Measurements from ENCODE around the gene RBM39. TPM values are rescaled to one million over a fixed set of nuclear protein-coding genes. Genes with fewer than 3 reads are reported as not detected.

Gene RBM39
- polyA plus RNA-seq, 3 donors, result 89.5 to 209 (median 98.0) TPM

DNA sequence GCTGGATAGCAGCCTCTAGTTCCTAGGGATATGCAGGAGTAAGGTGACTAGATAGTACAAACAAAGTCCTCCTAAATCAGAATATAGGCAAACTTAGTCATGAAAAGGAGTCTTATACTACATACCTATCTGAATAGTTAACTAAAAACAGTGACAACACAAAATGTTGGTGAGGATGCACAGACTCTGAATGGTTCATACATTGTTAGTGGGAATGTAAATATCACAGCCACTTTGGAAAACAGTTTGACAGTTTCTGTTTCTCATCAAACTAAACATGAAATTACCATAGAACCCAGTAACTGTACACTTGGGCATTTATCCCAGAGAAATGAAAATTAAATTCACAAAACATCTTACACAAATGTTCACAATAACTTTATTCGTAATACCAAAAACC is 60.1 kb downstream of the RBM39 start:
- peaks cover 5 to 11% of the 10 kb centered on the region in 2 donors for H3K36me3 ChIP-seq (replicated peaks in 1 of 2; ENCODE audit: control insufficient read depth in 1 of 2, insufficient read depth in 2 of 2, low read length in 2 of 2)
- no peak for DNase-seq
- no peaks in the 10 kb centered on the region for H3K79me2 ChIP-seq (ENCODE audit: insufficient read depth, low read length)
- H3K4me3 ChIP-seq (replicated peaks in 1 of 3; ENCODE audit: low read depth in 2 of 3, low read length in 3 of 3), result no peak overlapping the region
- peaks cover 0 to 1% (median 0%) of the 10 kb centered on the region in 3 donors for H3K27me3 Mint-ChIP-seq (ENCODE audit: low read depth in 3 of 3)
- intact Hi-C loops (cut with micrococcal nuclease), result no loop called here
- peaks cover 19 to 50% of the 10 kb centered on the region in 2 donors for H3K36me3 Mint-ChIP-seq
- TF ChIP-seq, protein P1, sequence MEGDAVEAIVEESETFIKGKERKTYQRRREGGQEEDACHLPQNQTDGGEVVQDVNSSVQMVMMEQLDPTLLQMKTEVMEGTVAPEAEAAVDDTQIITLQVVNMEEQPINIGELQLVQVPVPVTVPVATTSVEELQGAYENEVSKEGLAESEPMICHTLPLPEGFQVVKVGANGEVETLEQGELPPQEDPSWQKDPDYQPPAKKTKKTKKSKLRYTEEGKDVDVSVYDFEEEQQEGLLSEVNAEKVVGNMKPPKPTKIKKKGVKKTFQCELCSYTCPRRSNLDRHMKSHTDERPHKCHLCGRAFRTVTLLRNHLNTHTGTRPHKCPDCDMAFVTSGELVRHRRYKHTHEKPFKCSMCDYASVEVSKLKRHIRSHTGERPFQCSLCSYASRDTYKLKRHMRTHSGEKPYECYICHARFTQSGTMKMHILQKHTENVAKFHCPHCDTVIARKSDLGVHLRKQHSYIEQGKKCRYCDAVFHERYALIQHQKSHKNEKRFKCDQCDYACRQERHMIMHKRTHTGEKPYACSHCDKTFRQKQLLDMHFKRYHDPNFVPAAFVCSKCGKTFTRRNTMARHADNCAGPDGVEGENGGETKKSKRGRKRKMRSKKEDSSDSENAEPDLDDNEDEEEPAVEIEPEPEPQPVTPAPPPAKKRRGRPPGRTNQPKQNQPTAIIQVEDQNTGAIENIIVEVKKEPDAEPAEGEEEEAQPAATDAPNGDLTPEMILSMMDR (IDR thresholded peaks at IDR 0.05), result no peak
- peaks cover 0 to 4% (median 0%) of the 10 kb centered on the region in 7 donors for H3K9me3 Mint-ChIP-seq
- no peak overlapping the region for H3K4me3 Mint-ChIP-seq
- H3K27ac ChIP-seq (ENCODE audit: low read depth in 1 of 2, low read length in 2 of 2), result no peak overlapping the region
- peak overlapping the region in 1 of 7 donors; percentile 63 for H3K27ac Mint-ChIP-seq
- H3K4me1 Mint-ChIP-seq, result peaks cover 15% of the 10 kb centered on the region
- H2AFZ ChIP-seq (ENCODE audit: insufficient read depth, low read depth, low read length, poor library complexity, severe bottlenecking), result no peak overlapping the region
- no peak overlapping the region for H3K9ac ChIP-seq (ENCODE audit: insufficient read depth, low read length, poor library complexity, severe bottlenecking)
- H3K9me3 ChIP-seq (replicated peaks in 1 of 2; ENCODE audit: control insufficient read depth in 1 of 2, insufficient read depth in 1 of 2, low read length in 2 of 2), result no peaks in the 10 kb centered on the region
- no peak overlapping the region for H3K4me2 ChIP-seq (replicated peaks; ENCODE audit: extremely low read depth, low read length, poor library complexity, severe bottlenecking)
- H3K27me3 ChIP-seq (ENCODE audit: control insufficient read depth in 2 of 2, insufficient read depth in 2 of 2, low read length in 2 of 2), result no peaks in the 10 kb centered on the region
- H3K4me1 ChIP-seq (ENCODE audit: control insufficient read depth in 1 of 2, insufficient read depth in 2 of 2, low read length in 2 of 2), result peaks cover 11 to 17% of the 10 kb centered on the region in 2 donors
- H4K20me1 ChIP-seq (ENCODE audit: insufficient read depth, low read length), result no peaks in the 10 kb centered on the region
- WGBS (ENCODE audit: insufficient coverage), result no CpG with 5 or more reads among the region's 1 CpG

DNA sequence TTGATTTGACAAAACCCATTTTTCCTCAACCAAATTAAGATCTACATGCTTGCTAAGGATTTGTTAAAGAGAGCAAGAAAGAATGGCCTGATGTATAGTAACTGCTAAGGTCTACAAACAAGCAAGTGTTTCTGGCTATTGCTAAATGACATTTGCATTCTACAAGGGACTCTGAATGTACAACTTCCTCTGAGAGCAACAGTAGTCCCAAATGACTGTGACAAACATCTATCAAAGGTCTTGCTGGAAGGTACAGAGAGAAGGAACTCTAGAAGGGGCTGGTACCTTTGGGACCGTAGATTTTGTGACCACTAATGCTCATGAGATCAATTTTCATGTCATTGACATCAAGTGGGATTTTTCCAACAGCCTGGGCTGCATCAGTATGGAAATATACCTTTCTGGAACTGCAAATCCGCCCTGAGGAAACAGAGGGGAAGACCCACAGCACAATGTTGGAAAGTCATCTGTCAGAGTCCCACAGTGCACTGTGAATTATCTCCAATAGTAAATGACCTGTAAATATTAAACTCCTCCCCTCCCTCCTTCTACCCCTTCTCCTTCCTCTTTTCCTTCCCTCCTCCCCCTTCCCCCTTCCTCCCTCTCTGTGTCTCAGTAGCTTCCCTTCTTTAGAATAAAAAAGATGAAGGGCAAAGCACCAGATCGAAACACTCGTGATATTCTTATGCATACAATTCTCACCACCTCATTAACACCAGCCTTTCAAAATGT is 61.4 kb downstream of the RBM39 start:
- Histone ChIP-seq H3K9me3 (replicated peaks in 1 of 2; ENCODE audit: control insufficient read depth in 1 of 2, insufficient read depth in 1 of 2, low read length in 2 of 2) (no peaks in the 10 kb centered on the region), H3K4me2 (replicated peaks; ENCODE audit: extremely low read depth, low read length, poor library complexity, severe bottlenecking) (peak overlapping the region; percentile 68), H3K4me3 (replicated peaks in 1 of 3; ENCODE audit: low read depth in 2 of 3, low read length in 3 of 3) (peak overlapping the region in 1 of 3 experiments; percentile 52), H3K36me3 (replicated peaks in 1 of 2; ENCODE audit: control insufficient read depth in 1 of 2, insufficient read depth in 2 of 2, low read length in 2 of 2) (peaks cover 0 to 6% of the 10 kb centered on the region in 2 donors), H2AFZ (ENCODE audit: insufficient read depth, low read depth, low read length, poor library complexity, severe bottlenecking) (peak overlapping the region; percentile 69), H4K20me1 (ENCODE audit: insufficient read depth, low read length) (no peaks in the 10 kb centered on the region), H3K4me1 (ENCODE audit: control insufficient read depth in 1 of 2, insufficient read depth in 2 of 2, low read length in 2 of 2) (peaks cover 11 to 17% of the 10 kb centered on the region in 2 donors), H3K9ac (ENCODE audit: insufficient read depth, low read length, poor library complexity, severe bottlenecking) (peak overlapping the region; percentile 5), H3K27me3 (ENCODE audit: control insufficient read depth in 2 of 2, insufficient read depth in 2 of 2, low read length in 2 of 2) (no peaks in the 10 kb centered on the region), H3K79me2 (ENCODE audit: insufficient read depth, low read length) (no peaks in the 10 kb centered on the region), H3K27ac (ENCODE audit: low read depth in 1 of 2, low read length in 2 of 2) (peak overlapping the region; percentile 32 to 86)
- peak overlapping the region in 1 of 2 donors; percentile 67 for H3K4me3 Mint-ChIP-seq
- peak; percentile 48 to 59 (median 53) for DNase-seq
- H3K27me3 Mint-ChIP-seq (ENCODE audit: low read depth in 3 of 3), result no peaks in the 10 kb centered on the region
- H3K36me3 Mint-ChIP-seq, result peaks cover 19 to 50% of the 10 kb centered on the region in 2 donors
- peak overlapping the region; percentile 58 to 88 (median 73) for H3K27ac Mint-ChIP-seq
- peaks cover 0 to 2% (median 0%) of the 10 kb centered on the region in 7 donors for H3K9me3 Mint-ChIP-seq
- peaks cover 15% of the 10 kb centered on the region for H3K4me1 Mint-ChIP-seq
- WGBS (ENCODE audit: insufficient coverage), result 18% methylated on average over 2 of the region's 4 CpGs
- intact Hi-C loops (cut with micrococcal nuclease), result no loop called here
- TF ChIP-seq, protein P1 (IDR thresholded peaks at IDR 0.05), result no peak

Data from CD14-positive monocyte (primary cell).